ENCODE data around the gene ZNF133. TPM values are rescaled to one million over a fixed set of nuclear protein-coding genes. Genes with fewer than 3 reads are reported as not detected.

The ZNF133 gene
- total and polyA plus RNA-seq, 2 experiments from 2014 or later: 10.9 to 22.4 TPM

DNA sequence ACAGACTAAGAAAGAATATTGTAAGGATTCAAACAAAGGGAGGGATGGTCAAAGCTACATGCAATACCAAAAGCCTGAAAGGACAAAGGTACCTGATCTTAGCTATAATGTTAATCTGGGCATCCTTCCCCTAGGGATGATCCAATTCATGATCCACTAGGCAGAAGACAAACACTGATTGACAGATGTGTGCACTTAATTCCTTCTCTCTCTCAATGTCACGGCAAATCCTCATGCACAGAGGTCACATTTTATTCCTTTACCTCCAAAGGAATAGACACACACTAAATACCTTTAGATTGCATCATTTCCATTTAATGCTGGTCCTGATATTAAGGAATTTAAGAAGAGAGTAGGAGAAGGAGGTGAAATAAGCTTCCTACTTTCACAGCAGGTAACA lies 73.4 kb downstream of the ZNF133 start:
- no peaks in the 10 kb centered on the region for H3K79me2 ChIP-seq
- no peak overlapping the region for H3K4me3 ChIP-seq
- TF ChIP-seq EZH2phosphoT487 (IDR thresholded peaks at IDR 0.05; ENCODE audit: low read depth, severe bottlenecking, unreplicated experiment) (no peak), EZH2 (IDR thresholded peaks at IDR 0.05; ENCODE audit: borderline replicate concordance) (no peak), CTCF (IDR thresholded peaks at IDR 0.05; ENCODE audit: poor library complexity) (no peak)
- no peaks in the 10 kb centered on the region for H3K9me2 ChIP-seq (replicated peaks; ENCODE audit: insufficient read depth)
- H3K9me3 ChIP-seq (ENCODE audit: low read depth): no peaks in the 10 kb centered on the region
- DNase-seq (ENCODE audit: low spot score): no peak
- no peaks in the 10 kb centered on the region for H3K36me3 ChIP-seq (replicated peaks; ENCODE audit: insufficient read depth, low read depth)
- no peak overlapping the region for H2AFZ ChIP-seq
- no peaks in the 10 kb centered on the region for H4K20me1 ChIP-seq (ENCODE audit: insufficient read depth, poor library complexity, severe bottlenecking)
- no peaks in the 10 kb centered on the region for H3K27me3 ChIP-seq
- no peak overlapping the region for H3K4me2 ChIP-seq
- no peak overlapping the region for H3K27ac ChIP-seq
- no peaks in the 10 kb centered on the region for H3K4me1 ChIP-seq (ENCODE audit: insufficient read depth)
- WGBS (ENCODE audit: low lambda C conversion rate, missing lambda C conversion rate): 81% methylated on average over 1 of the region's 1 CpG

DNA sequence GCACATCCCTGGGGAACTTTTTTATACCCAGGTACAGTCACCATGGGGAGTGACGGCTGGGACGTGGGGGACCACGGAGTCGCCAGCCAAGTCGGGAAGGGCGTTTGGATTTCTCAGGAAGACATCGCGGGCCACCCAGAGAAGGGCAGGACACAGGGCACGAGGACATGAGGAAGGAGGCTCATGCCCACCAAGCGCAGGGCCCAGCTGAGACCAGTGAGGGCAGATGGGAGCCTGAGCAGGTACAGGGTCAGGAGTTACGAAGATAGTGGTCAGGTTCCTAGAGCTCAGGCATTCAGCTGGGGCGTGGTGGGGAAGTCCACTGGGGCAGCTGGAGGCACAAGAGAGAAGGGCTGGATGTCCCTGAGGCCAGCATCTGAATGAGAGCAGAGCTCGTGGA lies 74.6 kb downstream of the ZNF133 start:
- no peak for DNase-seq (ENCODE audit: low spot score)
- H3K4me3 ChIP-seq: no peak overlapping the region
- H3K27ac ChIP-seq: no peak overlapping the region
- H3K9me3 ChIP-seq (ENCODE audit: low read depth): no peaks in the 10 kb centered on the region
- H3K4me1 ChIP-seq (ENCODE audit: insufficient read depth): no peaks in the 10 kb centered on the region
- no peaks in the 10 kb centered on the region for H3K79me2 ChIP-seq
- no peak overlapping the region for H2AFZ ChIP-seq
- WGBS (ENCODE audit: low lambda C conversion rate, missing lambda C conversion rate): 93% methylated on average over 13 of the region's 13 CpGs
- no peaks in the 10 kb centered on the region for H4K20me1 ChIP-seq (ENCODE audit: insufficient read depth, poor library complexity, severe bottlenecking)
- H3K27me3 ChIP-seq: no peaks in the 10 kb centered on the region
- H3K36me3 ChIP-seq (replicated peaks; ENCODE audit: insufficient read depth, low read depth): no peaks in the 10 kb centered on the region
- H3K4me2 ChIP-seq: no peak overlapping the region
- TF ChIP-seq EZH2 (IDR thresholded peaks at IDR 0.05; ENCODE audit: borderline replicate concordance) (no peak), CTCF (IDR thresholded peaks at IDR 0.05; ENCODE audit: poor library complexity) (no peak), EZH2phosphoT487 (IDR thresholded peaks at IDR 0.05; ENCODE audit: low read depth, severe bottlenecking, unreplicated experiment) (no peak)
- H3K9me2 ChIP-seq (replicated peaks; ENCODE audit: insufficient read depth): no peaks in the 10 kb centered on the region

- H4K20me1 ChIP-seq (ENCODE audit: insufficient read depth, poor library complexity, severe bottlenecking): no peaks in the 10 kb centered on the region
- WGBS (ENCODE audit: low lambda C conversion rate, missing lambda C conversion rate): 83% methylated on average over 2 of the region's 2 CpGs
These were observed 75.4 kb downstream of the ZNF133 start for GRCh38 chr20:18363708-18364107.

More at GRCh38 chr20:18363708-18364107, 75.4 kb downstream of the ZNF133 start:
- Histone ChIP-seq H3K27ac (no peak overlapping the region), H3K9me3 (ENCODE audit: low read depth) (no peaks in the 10 kb centered on the region), H3K4me3 (no peak overlapping the region), H3K9me2 (replicated peaks; ENCODE audit: insufficient read depth) (no peaks in the 10 kb centered on the region), H3K4me1 (ENCODE audit: insufficient read depth) (no peaks in the 10 kb centered on the region), H2AFZ (no peak overlapping the region), H3K27me3 (no peaks in the 10 kb centered on the region), H3K79me2 (no peaks in the 10 kb centered on the region), H3K4me2 (no peak overlapping the region), H3K36me3 (replicated peaks; ENCODE audit: insufficient read depth, low read depth) (no peaks in the 10 kb centered on the region)
- no peak for TF ChIP-seq EZH2 (IDR thresholded peaks at IDR 0.05; ENCODE audit: borderline replicate concordance)
- TF ChIP-seq CTCF (IDR thresholded peaks at IDR 0.05; ENCODE audit: poor library complexity): no peak
- no peak for TF ChIP-seq EZH2phosphoT487 (IDR thresholded peaks at IDR 0.05; ENCODE audit: low read depth, severe bottlenecking, unreplicated experiment)
- no peak for DNase-seq (ENCODE audit: low spot score)

Data from hepatocyte (in vitro differentiated cells).